HG03095 (cell line): ENCODE data around the gene ZNF225.
"Not testable (repeated sequence)": the region's sequence is repeated elsewhere in the genome, so short reads cannot be mapped to it uniquely, and the experiment has no call there.

Experiments used
- ATAC-seq: cut with Tn5 transposase; IDR thresholded peaks from one replicate; pipeline ENCODE4 v1.9.1; 2021; ENCODE audit warnings: moderate library complexity; ENCODE audit not compliant: unreplicated experiment

Gene ZNF225

DNA sequence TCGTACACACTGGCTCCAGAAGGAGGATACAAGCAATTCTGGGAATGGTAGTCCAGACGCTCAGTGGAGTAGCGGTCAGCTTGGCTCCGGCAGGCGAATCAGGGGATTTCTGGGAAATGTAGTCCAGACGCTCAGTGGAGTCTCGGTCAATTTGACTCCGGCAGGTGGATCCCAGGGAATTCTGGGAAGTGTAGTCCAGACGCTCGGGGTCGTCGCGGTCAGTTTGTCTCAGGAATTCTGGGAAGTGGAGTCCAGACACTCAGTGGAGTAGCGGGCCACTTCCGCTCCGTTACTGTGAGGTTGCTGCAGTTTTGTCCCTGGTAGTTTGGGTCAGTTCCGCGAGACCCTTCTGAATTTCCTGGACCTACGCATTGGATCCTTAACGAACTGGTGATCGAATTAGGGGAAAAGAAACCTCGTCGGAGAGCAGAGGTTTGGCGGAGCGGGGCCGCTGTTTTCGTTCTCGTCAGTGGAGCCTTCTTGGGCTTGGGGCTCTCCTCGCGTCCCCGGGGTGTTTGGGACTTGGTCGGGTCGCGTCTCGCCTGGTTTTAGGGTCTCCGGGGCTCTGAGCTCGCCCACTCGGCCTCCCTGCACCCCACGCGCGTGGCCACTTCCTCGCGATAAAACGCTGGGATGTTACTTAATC, at the start of gene ZNF225:
Gene ZNF225 (plus strand): TSS at position 262 of the 646 bp plus-strand sequence. CDS start 2,429 bp downstream, outside the sequence.
- ATAC-seq: peak; percentile 85

DNA sequence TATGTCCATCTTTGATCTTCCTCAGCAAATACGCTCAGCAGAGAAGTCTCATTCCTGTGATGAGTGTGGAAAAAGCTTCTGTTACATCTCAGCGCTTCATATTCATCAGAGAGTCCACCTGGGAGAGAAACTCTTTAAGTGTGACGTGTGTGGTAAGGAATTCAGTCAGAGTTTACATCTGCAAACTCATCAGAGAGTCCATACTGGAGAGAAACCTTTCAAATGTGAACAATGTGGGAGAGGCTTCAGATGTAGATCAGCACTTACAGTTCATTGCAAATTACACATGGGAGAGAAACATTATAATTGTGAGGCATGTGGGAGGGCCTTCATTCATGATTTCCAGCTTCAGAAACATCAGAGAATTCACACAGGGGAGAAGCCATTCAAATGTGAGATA, 46.9 kb upstream of the ZNF225 start:
- ATAC-seq: no peak

DNA sequence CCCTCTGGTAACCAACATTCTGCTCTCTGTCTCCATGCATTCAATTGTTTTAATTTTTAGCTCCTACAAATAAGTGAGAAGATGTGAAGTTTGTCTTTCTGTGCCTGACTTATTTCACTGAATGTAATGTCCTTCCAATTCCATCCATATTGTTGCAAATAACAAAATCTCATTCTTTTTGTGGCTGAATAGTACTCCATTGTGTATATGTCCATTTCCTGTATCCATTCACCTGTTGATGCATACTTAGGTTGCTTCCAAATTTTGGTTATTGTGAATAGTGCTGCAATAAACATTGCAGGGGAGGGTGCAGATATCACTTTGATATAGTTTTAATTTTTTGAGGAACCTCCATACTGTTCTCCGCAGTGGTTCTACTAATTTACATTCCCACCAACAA, 43.8 kb upstream of the ZNF225 start:
- no peak for ATAC-seq

- peak; percentile 95 for ATAC-seq
Observed at GRCh38 chr19:44071824-44072542, 41.2 kb upstream of the ZNF225 start, which contains the start of gene ZNF284. Gene ZNF284 (plus strand): TSS chr19:44072159. CDS start chr19:44076390, 4,231 bp downstream.

DNA sequence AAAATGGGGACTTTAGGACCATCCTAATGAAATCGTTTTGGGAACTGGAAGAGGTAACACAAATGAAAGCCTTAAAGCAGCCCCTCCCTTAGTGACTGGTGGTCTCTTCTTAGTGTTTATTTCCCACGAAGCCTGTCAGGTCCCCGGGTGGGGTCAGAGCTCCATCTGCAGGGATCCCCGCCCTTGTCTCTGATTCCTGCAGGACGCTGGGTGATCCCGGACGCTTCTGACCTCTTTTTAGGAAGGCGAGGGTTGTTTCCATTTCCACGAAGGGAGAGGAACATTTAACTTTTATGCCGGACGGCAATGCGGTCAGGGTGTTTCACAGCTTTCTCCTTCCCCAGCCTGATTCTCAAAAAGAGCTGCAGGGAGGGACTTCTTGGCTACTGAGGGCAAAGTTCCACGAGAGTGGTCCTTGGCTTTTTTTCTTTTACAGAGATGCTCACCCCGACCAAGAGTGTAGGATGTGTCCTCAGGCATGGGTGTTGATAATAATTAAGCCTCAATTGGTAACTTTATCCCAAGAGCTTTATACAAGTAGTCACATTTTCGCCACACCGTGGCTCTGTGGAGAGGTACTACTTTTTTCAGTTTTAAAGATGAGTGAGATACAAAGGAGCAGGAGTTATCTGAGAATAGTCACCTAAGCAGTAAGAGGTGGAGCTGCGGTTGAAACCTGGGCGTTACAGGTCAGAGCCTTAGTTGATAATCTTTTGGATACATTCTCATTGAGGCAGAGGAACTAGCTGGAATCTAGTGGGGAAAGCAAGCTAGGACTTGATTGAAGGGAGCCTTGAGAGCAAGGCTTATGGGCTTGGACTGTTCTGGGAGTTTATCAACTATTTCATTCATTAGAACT, 40.4 kb upstream of the ZNF225 start:
- ATAC-seq: no peak

DNA sequence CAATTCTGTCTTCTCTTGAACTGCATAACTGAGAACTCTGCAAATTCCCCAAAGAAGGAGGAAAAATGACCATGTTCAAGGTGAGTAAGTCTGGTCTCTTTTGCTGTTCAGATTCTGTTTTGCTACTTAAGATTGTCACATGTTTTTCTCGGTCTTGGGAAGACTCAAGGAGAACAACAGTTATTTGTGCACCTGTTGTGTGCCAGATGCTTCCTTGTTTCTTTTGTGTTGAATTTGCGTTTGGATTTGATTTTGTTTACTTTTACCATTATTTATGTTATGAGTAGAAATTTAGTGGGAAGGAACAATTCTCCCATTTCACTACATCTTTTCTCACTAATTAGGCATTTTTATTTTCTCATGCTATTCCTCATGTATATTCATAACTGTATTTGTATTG, 36.9 kb upstream of the ZNF225 start:
- ATAC-seq: no peak

GRCh38 chr19:44092108-44092507, 21.1 kb upstream of the ZNF225 start:
- ATAC-seq: no peak

DNA sequence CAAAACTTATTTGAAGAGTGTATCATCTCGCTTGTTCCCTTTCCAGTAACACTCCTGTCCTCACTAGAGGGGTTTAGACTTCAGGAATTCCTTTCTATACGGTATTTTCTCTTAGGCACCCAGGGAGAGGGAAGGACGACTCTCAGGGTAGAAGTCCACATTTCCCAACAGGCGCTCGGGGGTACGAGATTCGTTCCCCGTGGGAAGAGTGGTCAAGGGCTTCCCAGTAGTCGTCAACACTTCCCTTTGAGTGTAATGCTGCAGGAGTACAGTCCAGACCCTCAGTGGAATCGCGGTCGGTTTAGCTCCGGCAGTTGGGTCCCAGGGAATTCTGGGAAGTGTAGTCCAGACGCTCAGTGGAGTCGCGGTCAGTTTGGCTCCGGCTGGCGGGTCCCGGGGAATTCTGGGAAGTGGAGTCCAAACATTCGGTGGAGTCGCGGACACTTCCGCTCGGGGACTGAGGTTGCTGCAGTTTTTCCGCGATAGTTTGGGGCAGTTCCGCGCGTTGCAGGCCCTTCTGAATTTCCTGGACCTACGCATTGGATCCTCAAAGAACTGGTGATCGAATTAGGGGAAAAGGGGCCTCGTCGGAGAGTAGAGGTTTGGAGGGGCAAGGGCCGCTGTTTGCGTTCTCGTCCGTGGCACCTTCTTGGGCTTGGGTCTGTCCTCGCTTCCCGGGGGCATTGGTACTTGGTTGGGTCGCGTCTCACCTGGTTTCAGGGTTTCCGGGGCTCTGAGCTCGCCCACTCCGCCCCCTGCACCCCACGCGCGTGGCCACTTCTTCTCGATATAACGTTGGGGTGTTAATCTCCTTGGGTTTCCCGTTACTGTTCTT, 19.1 kb upstream of the ZNF225 start, which contains the start of gene ZNF224:
Gene ZNF224 (plus strand): TSS at position 431 of the 835 bp plus-strand sequence. CDS start 3,513 bp downstream, outside the sequence.
- ATAC-seq: peak; percentile 76

DNA sequence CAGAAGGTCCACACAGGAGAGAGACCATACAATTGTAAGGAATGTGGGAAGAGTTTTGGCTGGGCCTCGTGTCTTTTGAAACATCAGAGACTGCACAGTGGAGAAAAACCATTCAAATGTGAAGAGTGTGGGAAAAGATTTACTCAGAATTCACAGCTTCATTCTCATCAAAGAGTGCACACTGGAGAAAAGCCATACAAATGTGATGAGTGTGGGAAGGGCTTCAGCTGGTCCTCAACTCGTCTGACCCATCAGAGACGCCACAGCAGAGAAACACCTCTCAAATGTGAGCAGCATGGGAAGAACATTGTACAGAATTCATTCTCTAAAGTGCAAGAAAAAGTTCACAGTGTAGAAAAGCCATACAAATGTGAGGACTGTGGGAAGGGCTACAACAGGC, 5.4 kb upstream of the ZNF225 start:
- ATAC-seq: no peak

- no peak for ATAC-seq
Observed at GRCh38 chr19:44109458-44109857, 3.7 kb upstream of the ZNF225 start.

GRCh38 chr19:44111910-44112463, 1.2 kb upstream of the ZNF225 start:
- no peak for ATAC-seq

- ATAC-seq: no peak
Observed at GRCh38 chr19:44112802-44113137, 429 bp upstream of the ZNF225 start.

DNA sequence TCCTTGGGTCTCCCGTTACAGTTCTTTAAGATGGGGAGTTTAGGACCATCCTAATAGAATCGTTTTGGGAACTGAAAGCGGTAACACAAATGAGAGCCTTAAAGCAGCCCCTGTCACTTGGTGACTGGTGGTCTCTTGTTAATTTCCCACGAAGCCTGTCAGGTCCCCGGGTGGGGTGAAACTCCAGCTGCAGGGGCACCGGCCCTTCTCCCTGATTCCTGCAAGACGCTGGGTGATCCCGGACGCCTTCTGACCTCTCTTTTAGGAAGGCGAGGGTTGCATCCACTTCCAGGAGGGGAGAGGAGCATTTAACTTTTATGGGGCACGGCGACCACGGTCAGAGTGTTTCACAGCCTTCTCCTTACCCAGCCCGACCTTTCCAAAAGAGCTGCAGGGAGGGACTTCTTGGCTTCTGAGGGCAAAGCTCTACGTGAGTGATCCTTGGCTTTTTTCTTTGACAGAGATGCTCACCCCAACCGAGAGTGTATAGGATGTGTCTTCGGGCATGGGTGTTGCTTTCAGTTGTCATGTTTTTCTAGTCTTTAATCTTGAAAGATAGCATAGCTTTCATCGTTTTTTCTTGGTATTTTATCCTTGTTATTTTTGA, 688 bp downstream of the ZNF225 start:
- ATAC-seq: no peak

DNA sequence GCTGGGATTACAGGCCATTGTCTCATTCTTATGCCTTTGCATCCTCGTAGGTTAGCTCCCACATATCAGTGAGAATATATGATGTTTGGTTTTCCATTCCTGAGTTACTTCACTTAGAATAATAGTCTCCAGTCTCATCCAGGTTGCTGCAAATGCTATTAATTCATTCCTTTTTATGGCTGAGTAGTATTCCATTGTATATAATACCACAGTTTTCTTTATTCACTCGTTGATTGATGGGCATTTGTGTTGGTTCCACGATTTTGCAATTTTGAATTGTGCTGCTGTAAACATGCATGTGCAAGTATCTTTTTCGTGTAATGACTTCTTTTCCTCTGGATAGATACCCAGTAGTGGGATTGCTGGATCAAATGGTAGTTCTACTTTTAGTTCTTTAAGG, 8.0 kb downstream of the ZNF225 start:
- ATAC-seq: not testable (repeated sequence)

- no peak for ATAC-seq
Observed at GRCh38 chr19:44131955-44132354, 18.8 kb downstream of the ZNF225 start.

DNA sequence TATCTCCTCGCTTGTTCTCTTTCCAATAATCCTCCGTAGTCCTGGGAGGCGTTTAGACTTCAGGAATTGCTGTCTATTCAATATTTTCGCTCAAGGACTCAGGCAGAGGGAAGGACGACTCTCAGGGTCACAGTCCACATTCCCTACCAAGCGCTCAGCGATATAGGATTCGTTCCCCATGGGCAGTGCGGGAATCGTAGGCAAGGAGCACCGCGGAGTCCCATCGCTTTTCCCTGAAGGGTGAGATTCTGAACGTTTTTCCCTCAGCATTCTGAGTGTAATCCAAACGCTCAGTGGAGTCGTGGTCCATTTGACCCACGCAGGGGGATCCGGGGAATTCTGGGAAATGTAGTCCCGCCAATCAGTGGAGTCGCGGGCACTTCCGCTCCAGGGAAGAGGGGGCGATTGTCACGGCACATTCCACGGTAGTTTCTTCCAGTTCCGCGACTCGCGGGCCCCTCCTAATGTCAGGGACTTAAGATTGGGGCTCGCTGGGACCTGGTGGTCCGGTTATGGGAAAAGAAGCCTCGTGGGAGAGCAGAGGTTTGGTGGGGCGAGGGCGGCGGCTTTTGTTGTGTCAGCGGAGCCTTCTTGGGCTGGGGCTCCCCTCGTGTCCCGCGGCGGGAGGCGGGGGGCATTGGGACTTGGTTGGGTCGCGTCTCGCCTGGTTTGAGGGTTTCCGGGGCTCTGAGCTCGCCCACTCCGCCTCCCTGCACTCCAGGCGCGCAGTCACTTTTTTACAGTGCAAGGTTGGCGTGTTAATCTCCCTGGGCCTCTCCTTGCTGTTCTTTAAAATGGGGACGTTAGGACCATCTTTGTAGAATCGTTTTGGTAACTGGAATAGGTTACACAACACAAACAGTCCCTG, 28.2 kb downstream of the ZNF225 start, which contains the start of gene ZNF234:
Gene ZNF234 (plus strand): TSS at position 364 of the 868 bp plus-strand sequence. CDS start 3,079 bp downstream, outside the sequence.
- ATAC-seq: peak; percentile 76

DNA sequence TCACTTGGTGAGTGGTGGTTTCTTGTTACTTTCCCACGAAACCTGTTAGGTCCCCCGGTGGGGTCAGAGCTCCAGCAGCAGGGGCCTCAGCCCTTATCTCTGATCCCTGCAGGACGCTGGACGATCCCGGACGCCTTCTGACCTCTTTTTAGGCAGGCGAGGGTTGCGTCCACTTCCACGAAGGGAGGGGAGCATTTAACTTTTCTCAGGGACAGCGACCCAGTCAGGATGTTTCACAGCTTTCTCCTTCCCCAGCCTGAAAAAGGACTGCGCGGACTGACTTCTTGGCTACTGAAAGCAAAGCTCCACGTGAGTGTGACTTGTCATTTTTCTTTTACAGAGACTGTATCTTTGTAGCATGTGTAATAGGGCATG, 28.8 kb downstream of the ZNF225 start:
- ATAC-seq: peak; percentile 16

DNA sequence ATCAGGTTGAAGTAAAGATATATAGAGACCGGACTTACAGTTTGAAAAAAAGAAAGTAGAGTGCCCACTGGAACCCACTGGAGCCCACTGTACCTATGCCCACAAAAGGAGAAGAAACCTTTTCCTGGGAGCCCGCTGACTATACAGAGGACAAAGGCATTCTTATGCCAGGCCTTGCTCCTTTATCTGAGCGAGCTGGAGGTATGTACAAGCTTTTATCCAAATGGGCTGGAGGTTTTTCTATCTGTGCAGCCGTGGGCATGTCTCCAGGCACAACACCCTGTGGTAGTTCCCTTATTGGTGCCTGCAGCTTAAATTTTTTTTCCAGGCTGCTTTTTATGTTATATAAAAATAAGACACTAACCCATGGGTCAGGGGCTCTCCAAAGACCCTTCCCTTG, 36.6 kb downstream of the ZNF225 start:
- no peak for ATAC-seq

DNA sequence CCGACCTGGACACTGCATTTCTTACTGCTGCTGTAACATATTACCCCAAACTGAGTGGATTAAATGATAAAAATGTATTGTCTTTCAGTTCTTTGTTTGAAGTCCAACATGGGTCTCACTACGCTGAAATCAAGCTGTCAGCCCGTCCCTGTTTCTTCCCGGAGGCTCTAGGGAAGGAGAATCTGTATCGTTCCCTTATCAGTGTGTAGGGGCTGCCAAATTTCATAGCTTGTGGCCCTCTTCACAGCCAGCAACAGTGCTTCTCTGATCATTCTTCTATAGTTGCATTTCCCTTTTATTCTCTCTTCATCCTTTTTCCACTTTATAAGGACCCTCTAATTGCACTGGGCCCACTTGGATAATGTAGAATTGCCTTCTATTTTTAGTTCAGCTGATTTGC, 38.3 kb downstream of the ZNF225 start:
- ATAC-seq: no peak
